H1 (cell line): ENCODE results near the gene FDXACB1. TPM values are rescaled to one million over a fixed set of nuclear protein-coding genes. Genes with fewer than 3 reads are reported as not detected.

Experiments used
- CHD7 ChIP-seq: fragments of 300-600 bp; sonication (generic); IDR thresholded peaks from 2 replicates; pipeline ENCODE4 v1.7.1; 2012; ENCODE audit warnings: low read length, moderate library complexity, mild to moderate bottlenecking, inconsistent platforms; ENCODE audit not compliant: insufficient replicate concordance
- polyA plus RNA-seq, 7 experiments: library from polyadenylated mRNA; depleted of rRNA in 3 of 7; stranded (reverse) in 5 of 7; unstranded in 2 of 7; fragments of >200 nt in 5 of 7; fragments of 200-250 nt in 2 of 7; gene quantifications; 1 replicate in 5 of 7; 2 replicates in 1 of 7; 4 replicates in 1 of 7; pipeline versions ENCODE4 v1.2.1 to v1.2.3, GENCODE V29; 2011 to 2013; ENCODE audit warnings: missing spikeins in 2 of 7, mixed read lengths in 2 of 7
- total RNA-seq: library from RNA; stranded (reverse); fragmentation: NEBNext Ultra II Directional; extraction: Animal tissue kit (Norgen Biotek cat#: 25700); gene quantifications from 2 replicates; pipeline ENCODE4 v1.2.1, GENCODE V29; 2021

FDXACB1 gene
- total and polyA plus RNA-seq, 2 of the 8 experiments (the other 6 are each of a cell fraction or from before 2014, with no cell fraction given): 1.4 to 2.3 TPM

DNA sequence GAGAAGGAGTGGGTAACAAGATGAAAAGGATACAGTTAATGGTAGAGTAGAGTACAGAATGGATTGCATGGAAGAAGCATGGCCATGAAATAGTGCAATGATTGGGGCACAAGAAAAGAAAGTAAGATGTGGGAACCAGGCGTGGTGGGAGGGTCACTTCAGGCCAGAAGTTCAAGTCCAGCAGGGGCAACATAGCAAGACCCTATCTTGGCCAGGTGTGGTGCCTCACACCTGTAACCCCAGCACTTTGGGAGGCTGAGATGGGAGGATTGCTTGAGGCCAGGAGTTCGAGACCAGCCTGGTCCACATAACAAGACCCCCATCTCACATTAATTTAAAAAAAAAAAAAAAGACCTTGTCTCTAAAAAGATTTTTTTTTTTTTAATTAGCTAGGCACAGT, 38.3 kb upstream of the FDXACB1 start (continued):
- no peak for TF ChIP-seq CHD7
